RWPE1 (cell line): ENCODE results near the gene TRIM24.
"Not testable (repeated sequence)": the region's sequence is repeated elsewhere in the genome, so short reads cannot be mapped to it uniquely, and the experiment has no call there.

Experiments used
- CTCF ChIA-PET: fragments of 350-600 bp; sonication (Branson Sonifier 250); formaldehyde crosslinking; extraction: SDS; loops from one replicate; lab custom pipeline; 2021; lab: Yijun Ruan, JAX
- POLR2A ChIA-PET: fragments of 400-600 bp; formaldehyde crosslinking; extraction: SDS; loops from one replicate; lab custom pipeline; 2020; ENCODE audit warnings: antibody characterized with exemption; ENCODE audit not compliant: low non-redundant PET; lab: Yijun Ruan, JAX
- DNase-seq: peaks from one replicate; pipeline ENCODE4 v3.0.0; 2012; ENCODE audit warnings: low spot score
- H3K27ac ChIP-seq: fragments of 450-650 bp; 2 replicates; pipeline ENCODE4 v1.5.1; 2017
- TF ChIP-seq, protein P1 (sequence below): fragments of 450-650 bp; conservative IDR thresholded peaks from 2 replicates; pipeline ENCODE4 v1.5.1; 2017; ENCODE audit warnings: low read depth, mild to moderate bottlenecking

Gene TRIM24

DNA sequence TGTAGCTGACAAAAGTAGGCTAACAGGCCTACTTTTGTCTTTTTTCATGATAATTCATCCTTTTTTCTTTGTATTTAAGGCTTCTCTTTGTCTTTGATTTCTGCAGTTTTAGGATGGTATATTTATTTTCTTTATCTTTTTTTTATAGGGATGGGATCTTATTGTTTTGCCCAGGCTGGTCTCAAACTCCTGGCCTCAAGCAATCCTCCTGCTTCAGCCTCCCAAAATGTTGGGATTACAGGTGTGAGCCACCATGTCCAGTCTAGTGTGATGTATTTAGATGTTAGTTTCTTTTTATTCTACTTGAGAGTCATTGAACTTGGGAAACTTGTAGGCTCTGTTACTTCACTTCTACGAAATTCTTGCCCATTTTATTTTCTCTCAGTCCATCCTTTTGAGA, 35.4 kb downstream of the TRIM24 start:
- H3K27ac ChIP-seq, result no peak overlapping the region
- TF ChIP-seq, protein P1, sequence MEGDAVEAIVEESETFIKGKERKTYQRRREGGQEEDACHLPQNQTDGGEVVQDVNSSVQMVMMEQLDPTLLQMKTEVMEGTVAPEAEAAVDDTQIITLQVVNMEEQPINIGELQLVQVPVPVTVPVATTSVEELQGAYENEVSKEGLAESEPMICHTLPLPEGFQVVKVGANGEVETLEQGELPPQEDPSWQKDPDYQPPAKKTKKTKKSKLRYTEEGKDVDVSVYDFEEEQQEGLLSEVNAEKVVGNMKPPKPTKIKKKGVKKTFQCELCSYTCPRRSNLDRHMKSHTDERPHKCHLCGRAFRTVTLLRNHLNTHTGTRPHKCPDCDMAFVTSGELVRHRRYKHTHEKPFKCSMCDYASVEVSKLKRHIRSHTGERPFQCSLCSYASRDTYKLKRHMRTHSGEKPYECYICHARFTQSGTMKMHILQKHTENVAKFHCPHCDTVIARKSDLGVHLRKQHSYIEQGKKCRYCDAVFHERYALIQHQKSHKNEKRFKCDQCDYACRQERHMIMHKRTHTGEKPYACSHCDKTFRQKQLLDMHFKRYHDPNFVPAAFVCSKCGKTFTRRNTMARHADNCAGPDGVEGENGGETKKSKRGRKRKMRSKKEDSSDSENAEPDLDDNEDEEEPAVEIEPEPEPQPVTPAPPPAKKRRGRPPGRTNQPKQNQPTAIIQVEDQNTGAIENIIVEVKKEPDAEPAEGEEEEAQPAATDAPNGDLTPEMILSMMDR, result no peak
- DNase-seq, result no peak
- CTCF ChIA-PET, result no interaction called here
- POLR2A ChIA-PET, result no interaction called here

GRCh38 chr7:138499340-138499739, 39.3 kb downstream of the TRIM24 start:
- TF ChIP-seq, protein P1, result no peak
- no peak for DNase-seq
- H3K27ac ChIP-seq, result no peak overlapping the region
- CTCF ChIA-PET, result interaction anchor here (0.5 kb wide), 1 partner anchor 264 kb away, joined by 3 read pairs; no protein-coding TSS in a partner anchor
- POLR2A ChIA-PET, result interaction anchor here (0.6 kb wide), 1 partner anchor 9 kb away, joined by 3 read pairs; no protein-coding TSS in a partner anchor

DNA sequence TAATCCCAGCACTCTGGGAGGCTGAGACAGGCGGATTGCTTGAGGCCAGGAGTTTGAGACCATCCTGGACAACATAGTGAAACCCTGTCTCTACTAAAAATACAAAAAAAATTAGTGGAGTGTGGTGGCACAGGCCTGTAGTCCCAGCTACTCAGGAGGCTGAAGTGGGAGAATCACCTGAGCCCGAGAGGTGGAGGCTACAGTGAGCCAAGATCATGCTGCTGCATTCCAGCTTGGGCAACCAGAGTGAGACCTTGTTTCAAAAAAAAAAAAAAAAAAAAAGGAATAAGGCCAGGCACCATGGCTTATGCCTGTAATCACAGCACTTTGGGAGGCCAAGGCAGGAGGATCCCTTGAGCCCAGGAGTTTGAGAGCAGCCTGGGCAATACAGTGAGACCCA, 40.2 kb downstream of the TRIM24 start:
- POLR2A ChIA-PET, DNase-seq, CTCF ChIA-PET, H3K27ac ChIP-seq: not testable (repeated sequence)

DNA sequence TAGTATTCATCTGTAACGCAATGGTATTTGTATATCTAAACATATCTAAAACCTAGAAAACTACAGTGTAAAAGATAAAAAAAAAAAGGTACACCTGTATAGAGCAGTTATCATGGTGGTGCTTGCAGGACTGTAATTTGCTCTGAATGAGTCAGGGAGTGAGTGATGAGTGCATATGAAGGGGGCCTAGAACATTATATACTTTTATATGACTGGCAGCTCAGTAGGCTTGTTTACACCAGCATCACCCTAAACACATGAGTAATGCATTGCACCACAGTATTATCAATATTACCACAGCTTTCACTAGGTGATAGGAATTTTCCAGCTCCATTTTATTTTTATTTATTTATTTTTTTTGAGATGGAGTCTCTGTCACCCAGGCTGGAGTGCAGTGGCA, 40.8 kb downstream of the TRIM24 start:
- ChIA-PET CTCF (no interaction called here), POLR2A (no interaction called here)
- TF ChIP-seq, protein P1, result no peak

DNA sequence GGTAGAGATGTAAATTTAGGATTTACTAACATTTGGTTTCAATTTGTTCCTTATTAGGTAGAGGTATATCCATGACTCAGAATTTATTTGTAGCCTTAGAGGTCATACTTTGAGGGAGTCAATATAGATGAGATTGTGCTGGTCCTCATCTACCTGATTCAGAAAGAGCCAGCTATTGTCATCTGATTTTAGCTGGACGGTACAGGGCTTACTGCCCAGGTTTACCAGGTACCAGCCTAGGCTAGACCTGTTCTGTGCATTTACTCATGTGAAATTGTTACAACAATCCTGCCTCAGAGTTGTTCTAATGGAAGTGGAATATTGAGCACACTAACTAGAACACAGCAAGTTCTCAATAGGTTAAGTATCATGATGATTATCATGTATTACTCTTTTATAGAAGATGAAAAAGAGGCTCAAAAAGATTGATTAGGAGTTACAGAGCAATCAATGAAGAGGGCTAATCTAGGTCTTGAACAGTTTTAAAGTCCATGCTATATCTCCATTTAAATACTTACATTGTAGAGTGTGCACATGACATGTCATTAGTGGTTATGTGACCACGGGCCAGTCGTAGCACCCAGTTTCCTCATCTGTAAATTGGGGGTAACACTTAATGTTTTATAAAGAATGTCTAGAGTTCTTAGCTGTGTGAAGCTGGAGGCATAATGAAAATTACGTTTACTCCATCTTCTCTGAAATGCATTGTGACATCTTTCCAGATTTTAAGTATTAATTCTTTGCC, 42.1 kb downstream of the TRIM24 start:
- POLR2A ChIA-PET, result no interaction called here
- no peak overlapping the region for H3K27ac ChIP-seq
- TF ChIP-seq, protein P1, result no peak
- CTCF ChIA-PET, result no interaction called here
- no peak for DNase-seq

More for the DNA sequence above, 40.8 kb downstream of the TRIM24 start:
- H3K27ac ChIP-seq, result no peak overlapping the region
- no peak for DNase-seq

DNA sequence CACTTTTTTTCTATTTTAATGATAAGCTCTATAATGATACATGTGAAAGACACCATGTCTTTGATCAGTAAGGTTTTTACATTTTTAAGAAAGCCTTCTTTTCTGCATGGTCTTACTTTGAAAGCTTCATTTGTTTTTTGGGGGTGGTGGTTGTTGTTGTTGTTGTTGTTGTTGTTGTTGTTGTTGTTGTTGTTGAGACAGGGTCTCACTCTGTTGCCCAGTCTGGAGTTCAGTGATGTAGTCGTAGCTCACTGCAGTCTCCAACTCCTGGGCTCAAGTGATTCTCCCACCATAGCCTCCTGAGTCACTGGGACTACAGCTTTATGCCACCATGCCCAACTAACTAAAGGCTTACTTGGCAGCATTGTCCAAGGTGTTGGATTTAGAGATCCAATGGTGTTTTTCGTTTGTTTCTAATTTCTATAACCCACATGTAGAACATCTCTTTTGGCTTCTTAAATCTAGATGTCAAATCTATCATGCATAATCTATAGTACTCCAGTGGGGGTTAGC, 45.4 kb downstream of the TRIM24 start:
- CTCF ChIA-PET, result interaction anchor here (0.6 kb wide), 1 partner anchor 667 kb away, joined by 5 read pairs; no protein-coding TSS in a partner anchor
- TF ChIP-seq, protein P1, result no peak
- H3K27ac ChIP-seq, result no peak overlapping the region
- POLR2A ChIA-PET, result no interaction called here
- DNase-seq, result no peak

DNA sequence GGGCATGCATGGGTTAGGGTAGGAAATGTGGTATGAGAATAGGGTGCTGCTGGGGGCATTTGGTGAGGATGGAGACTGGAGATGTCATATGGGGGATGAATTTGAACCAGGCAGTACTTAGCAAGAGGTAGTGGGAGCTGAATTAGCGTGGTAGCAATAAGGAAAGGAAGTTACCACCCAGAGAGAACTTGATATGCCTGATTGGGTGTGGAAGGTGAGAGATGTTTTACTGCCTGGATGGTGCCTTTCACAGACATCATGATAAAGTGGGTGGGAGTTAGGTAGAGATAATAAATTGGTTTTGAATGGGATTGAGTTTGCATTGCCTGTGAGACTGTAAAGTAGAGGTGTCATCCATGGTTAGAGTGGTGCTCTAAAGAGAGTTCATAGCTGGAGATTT, 46.7 kb downstream of the TRIM24 start:
- H3K27ac ChIP-seq, result no peak overlapping the region
- DNase-seq, result no peak
- ChIA-PET POLR2A (no interaction called here), CTCF (no interaction called here)
- TF ChIP-seq, protein P1, result no peak
